NCI-H1092 treated with DMSO at 0.1 percent for 48 hours (cell line): Measurements from ENCODE around the gene VTI1A.

Source experiments
- DNase-seq: peaks from one replicate; lab custom pipeline; 2025; lab: John Stamatoyannopoulos, UW

Gene VTI1A

GRCh38 chr10:112679392-112679791 lies 232.4 kb downstream of the VTI1A start:
- no peak for DNase-seq

- no peak for DNase-seq
These were observed 233.6 kb downstream of the VTI1A start for GRCh38 chr10:112680586-112680985.

- DNase-seq, result no peak
These were observed 240.6 kb downstream of the VTI1A start for GRCh38 chr10:112687647-112688046.

GRCh38 chr10:112689327-112690072 lies 242.5 kb downstream of the VTI1A start:
- DNase-seq, result no peak

- DNase-seq, result no peak
These were observed 248.5 kb downstream of the VTI1A start for GRCh38 chr10:112695539-112695938.

GRCh38 chr10:112696592-112696991 lies 249.6 kb downstream of the VTI1A start:
- DNase-seq, result no peak

GRCh38 chr10:112698133-112698817 lies 251.3 kb downstream of the VTI1A start:
- no peak for DNase-seq

- DNase-seq, result no peak
These were observed 251.8 kb downstream of the VTI1A start for GRCh38 chr10:112698818-112699164.

- DNase-seq, result no peak
These were observed 253.2 kb downstream of the VTI1A start for GRCh38 chr10:112700215-112700671.

GRCh38 chr10:112701211-112701877 lies 254.3 kb downstream of the VTI1A start:
- DNase-seq, result no peak

GRCh38 chr10:112701878-112702255 lies 254.9 kb downstream of the VTI1A start:
- DNase-seq, result no peak

GRCh38 chr10:112706577-112706976 lies 259.6 kb downstream of the VTI1A start:
- DNase-seq, result no peak

- DNase-seq, result no peak
These were observed 261.4 kb downstream of the VTI1A start for GRCh38 chr10:112708461-112708860.

- DNase-seq, result no peak
These were observed 263.5 kb downstream of the VTI1A start for GRCh38 chr10:112710528-112710927.

GRCh38 chr10:112711366-112711765 lies 264.4 kb downstream of the VTI1A start:
- no peak for DNase-seq

GRCh38 chr10:112712536-112712935 lies 265.5 kb downstream of the VTI1A start:
- no peak for DNase-seq

- no peak for DNase-seq
These were observed 266.4 kb downstream of the VTI1A start for GRCh38 chr10:112713411-112713810.

- DNase-seq, result no peak
These were observed 268.6 kb downstream of the VTI1A start for GRCh38 chr10:112715581-112715980.

GRCh38 chr10:112716076-112716475 lies 269.1 kb downstream of the VTI1A start:
- DNase-seq, result no peak

GRCh38 chr10:112716924-112717413 lies 270.0 kb downstream of the VTI1A start:
- no peak for DNase-seq

GRCh38 chr10:112720178-112720577 lies 273.2 kb downstream of the VTI1A start:
- no peak for DNase-seq

- DNase-seq, result no peak
These were observed 274.2 kb downstream of the VTI1A start for GRCh38 chr10:112721080-112721698.
